GM21390 (cell line): ENCODE measurements around the gene CDCA3.
"Not testable (repeated sequence)": the region's sequence is repeated elsewhere in the genome, so short reads cannot be mapped to it uniquely, and the experiment has no call there.

Source experiments
- ATAC-seq: cut with Tn5 transposase; IDR thresholded peaks from one replicate; pipeline ENCODE4 v1.9.1; 2021; ENCODE audit not compliant: unreplicated experiment

Gene CDCA3

GRCh38 chr12:6872073-6873048 lies 21.3 kb upstream of the CDCA3 start:
- ATAC-seq = no peak

DNA sequence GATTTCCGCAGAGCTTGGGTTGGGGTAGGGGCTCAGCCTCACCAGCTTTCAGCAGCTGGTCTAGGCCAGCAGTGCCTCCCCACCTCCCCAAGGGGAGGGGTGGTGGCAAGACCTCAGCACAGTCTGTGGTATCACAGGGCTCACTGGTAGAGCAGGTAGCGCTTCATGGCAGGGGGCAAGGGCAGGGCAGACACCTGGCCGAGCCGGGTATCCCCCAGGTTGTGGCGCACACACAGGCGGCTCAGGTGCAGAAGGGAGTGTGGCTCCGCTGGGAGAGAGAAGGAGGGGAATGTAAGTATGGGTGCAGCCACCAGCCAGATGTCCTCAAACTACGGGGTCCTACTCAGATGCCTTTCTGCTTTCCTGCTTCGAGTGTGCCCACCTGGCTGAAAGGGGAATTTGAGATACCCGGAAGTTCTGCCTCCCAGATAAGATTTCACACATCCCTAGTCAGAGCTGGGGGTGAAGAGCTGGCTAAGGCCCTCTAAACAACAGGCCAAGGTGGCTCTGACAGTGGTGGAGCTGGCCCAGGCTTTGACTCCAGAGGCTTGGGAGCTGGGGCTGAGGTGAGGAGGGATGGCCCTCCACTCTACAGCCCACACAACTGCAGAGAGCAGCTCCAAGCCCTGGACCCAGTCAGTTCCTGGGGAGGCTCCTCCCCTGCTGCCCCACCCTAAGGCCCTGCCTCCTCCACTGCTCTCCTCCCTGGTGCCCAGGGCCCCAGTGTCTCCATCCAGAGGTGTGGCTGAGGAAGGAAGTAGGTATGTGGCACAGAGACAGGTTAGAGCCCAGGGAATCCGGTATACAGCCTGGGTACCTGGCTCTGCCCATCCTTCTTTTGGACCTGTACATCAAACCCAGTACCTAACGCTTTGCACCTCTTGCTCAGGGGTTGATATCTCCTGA lies 20.2 kb upstream of the CDCA3 start:
- no peak for ATAC-seq

- not testable (repeated sequence) for ATAC-seq
These were observed 19.2 kb upstream of the CDCA3 start for GRCh38 chr12:6870304-6870703.

DNA sequence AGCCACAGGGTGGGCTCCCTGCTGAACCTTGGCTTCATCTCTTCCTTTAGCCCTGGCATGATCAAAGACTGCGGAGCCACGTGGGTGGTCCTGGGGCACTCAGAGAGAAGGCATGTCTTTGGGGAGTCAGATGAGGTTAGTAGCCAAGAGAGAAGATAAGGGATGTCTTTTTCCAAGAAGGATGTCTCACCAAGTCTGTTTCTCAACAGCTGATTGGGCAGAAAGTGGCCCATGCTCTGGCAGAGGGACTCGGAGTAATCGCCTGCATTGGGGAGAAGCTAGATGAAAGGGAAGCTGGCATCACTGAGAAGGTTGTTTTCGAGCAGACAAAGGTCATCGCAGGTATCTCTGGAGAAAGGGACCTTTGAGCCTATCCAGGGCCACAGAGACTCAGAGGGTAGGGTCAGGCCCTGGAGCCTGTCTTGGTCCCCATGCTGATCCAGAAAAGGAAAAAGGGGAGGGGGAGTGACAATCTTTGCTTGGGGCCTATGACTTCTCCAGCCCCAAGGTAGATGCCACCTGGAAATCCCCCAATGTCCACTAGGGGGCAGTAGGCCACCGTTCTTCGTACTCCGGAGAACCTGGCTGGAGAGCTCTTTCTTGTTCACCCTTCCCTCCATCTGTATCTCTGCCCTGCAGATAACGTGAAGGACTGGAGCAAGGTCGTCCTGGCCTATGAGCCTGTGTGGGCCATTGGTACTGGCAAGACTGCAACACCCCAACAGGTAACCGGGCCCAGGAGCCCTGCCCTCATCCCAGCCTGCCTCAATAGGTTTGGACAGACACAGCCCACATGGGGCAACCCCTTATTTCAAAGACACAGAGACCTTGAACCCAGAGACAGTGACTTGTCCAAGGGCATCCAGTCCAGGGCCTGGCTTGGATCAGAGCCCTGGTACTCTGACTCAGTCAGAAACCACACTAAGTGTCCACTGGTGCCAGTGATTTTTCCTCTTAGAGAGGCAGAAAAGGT lies 18.2 kb upstream of the CDCA3 start:
- no peak for ATAC-seq

DNA sequence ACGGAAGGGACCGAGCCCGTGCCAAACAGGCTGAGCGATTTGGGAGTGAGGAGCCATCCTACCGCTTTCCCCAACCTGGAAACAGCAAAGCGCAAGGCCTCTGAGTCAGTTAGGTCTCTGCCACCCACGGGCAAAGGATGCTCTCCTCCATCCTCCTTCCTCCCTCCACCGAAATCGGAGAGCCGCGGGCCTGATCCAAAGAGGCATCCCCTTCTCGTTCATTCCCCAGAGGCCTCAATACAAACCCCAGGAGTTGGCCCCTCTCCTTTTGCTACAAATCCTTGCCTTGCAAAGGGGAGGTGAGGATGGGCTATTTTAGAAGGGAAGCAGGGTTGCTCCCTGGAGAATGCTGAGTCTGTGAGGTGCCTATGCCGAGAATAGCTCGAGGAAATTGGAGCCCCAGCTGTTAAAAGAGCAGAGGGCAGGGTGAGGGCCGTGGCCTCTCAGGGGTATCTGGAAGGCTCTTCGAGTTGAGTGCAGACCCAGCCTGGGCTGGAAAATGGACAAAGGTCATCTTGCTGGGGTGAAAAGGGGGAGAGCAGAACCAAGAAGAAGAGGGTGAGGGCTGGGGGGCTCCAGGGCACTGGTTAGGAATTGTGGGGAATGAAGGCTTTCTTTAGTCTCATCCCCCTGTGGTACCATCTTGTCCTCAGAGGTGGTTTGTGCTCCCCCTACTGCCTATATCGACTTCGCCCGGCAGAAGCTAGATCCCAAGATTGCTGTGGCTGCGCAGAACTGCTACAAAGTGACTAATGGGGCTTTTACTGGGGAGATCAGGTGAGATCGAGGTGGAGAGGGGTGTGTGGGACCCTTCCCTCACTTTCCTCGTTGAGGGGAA lies 17.3 kb upstream of the CDCA3 start:
- ATAC-seq = no peak

DNA sequence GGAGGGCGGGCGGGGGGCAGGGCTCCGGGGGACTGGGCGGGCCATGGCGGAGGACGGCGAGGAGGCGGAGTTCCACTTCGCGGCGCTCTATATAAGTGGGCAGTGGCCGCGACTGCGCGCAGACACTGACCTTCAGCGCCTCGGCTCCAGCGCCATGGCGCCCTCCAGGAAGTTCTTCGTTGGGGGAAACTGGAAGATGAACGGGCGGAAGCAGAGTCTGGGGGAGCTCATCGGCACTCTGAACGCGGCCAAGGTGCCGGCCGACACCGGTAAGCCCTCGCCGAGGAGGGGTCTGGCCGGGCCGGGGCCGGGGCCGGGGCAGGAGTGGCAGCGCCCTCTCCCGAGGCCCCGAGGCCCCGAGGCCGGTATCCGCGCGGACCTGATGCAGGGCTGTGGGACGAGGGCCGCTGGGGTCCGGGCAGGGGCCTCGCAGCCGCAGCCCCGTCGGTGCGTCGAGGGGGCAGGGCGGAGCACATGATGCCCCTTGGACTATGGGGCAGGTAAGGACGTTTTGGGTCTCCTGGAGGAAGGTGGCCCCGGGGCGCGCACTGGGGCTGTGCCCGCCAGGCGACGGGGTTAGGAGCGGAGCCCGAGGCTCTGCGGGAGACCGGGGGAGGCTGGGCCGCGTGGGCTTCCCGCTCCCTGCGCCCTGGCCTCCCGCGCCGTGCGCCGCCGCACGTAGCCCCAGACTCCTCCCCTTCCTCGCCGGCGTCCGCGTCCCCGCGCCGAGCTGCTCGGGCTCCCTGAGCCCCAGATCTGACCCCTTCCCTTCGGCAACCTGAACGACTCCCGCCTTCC lies 16.5 kb upstream of the CDCA3 start, which contains the start of gene TPI1:
TSS of gene TPI1 (plus strand) at position 119 of the 798 bp plus-strand sequence. CDS start at position 155, 36 bp downstream.
- ATAC-seq = peak; percentile 51

- peak; percentile 4 for ATAC-seq
These were observed 15.9 kb upstream of the CDCA3 start for GRCh38 chr12:6866920-6867412.

DNA sequence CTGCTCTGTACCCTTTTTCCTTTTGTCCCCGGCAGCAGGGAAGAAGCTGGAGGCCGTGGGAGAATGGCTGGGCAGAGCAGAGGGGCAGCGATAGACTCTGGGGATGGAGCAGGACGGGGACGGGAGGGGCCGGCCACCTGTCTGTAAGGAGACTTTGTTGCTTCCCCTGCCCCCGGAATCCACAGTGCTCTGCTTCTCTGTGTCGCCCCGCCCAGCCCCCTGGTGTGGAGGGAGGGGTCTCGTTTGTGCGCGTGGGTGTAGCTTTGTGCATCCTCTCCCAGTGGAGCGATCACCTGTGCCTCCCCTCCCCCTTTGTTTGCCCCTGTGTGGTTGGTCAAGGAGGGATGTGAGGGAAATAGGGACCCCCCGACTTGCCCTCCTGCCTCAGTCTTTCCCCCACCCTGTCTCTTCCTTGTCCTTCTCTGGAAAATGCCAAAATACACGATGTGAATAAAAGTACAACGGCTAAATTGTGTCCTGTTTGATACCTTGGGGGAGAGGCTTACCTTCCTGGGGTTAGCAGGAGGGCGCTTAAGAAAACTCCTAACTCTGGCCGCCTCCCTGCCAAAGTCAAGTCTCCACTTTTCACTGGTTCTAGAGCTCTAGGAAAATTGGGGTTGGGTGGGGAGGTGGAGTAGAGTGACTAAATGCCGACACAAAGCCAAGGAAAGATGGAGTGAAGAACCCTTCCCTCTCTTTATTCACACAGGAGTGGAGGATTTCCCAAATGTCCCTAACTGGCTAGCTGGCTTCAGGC lies 15.3 kb upstream of the CDCA3 start:
- no peak for ATAC-seq

GRCh38 chr12:6865307-6865706 lies 14.2 kb upstream of the CDCA3 start:
- ATAC-seq = not testable (repeated sequence)

- no peak for ATAC-seq
These were observed 12.7 kb upstream of the CDCA3 start for GRCh38 chr12:6863586-6864321.

DNA sequence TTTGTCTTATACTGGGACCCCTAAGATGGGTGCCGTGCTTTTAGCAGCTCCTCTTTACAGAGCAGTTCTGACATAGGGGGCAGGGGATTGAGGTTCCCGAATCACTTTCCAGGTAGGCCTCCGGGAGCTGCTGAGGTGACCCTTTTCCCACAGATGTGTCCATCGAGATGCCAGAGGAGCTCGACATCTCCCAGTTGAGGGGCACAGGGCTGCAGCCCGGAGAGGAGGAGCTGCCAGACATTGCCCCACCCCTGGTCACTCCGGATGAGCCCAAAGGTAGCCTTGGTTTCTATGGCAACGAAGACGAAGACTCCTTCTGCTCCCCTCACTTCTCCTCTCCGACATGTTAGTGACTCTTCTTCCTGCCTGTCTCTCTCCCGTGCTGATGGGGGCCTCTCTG lies 11.9 kb upstream of the CDCA3 start:
- ATAC-seq = no peak

DNA sequence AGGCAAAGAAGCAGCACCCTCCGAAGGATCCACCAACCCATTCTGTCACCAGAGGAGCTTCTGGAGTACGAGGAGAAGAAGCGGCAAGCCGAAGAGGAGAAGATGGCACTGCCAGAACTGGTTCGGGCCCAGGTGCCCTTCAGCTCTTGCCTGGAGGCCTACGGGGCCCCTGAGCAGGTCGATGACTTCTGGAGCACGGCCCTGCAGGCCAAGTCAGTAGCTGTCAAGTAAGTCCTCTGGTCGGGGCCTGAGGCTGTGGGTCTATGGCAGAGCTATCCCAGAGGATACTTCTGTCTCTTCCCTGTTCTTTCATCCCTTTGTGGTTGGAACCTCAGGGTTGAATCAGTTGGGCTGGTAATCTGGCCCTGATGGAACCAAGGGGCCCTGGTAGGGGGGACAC lies 10.3 kb upstream of the CDCA3 start:
- ATAC-seq = no peak

DNA sequence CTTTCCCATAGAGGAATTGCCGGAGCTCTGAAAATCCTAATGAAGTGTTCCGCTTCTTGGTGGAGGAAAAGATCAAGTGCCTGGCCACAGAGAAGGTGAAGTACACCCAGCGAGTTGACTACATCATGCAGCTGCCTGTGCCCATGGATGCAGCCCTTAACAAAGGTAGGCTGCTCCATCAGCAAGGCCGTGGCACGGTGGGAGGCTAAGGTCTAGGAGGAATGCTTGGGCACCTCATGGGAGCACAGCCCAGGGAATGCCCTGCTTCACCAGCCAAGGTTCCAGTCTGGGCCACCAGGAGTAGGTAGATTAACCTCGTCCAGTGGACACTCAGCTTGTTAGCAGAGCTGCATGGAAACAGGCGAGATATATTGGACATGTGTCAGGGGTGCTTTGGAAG lies 9.9 kb upstream of the CDCA3 start:
- ATAC-seq = no peak

DNA sequence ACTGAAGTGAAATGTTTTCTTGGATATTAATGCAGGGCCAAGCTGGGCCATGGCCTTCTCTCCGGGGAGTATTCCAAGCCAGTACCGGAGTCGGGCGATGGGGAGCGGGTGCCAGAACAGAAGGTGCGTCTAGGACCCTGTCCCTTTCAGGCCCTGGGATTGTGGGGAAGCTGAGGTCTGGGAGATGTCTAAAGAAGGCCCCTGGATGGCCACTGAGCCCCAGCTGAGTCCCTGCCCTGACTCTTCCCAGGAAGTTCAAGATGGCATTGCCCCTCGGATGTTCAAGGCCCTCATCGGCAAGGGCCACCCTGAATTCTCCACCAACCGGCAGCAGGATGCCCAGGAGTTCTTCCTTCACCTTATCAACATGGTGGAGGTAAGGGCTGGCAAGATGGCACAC lies 9.0 kb upstream of the CDCA3 start:
- ATAC-seq = no peak

DNA sequence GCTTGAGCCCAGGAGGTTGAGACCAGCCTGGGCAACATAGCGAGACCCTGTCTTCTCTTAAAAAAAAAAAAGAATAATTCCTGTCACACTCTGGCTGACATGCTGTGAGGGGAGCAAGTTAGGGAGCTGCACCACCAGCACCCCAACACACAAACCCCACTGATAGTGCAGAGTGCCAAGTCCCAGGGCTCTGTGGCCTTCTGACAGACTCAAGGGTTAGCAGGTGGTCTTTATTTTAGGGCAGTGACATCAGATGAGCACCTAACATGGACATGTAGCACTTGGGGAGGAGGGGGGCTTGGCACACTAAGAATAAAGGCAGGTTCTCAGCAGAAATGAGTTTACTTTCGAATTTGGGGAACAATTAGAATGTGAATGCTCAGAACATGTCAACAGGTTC lies 7.7 kb upstream of the CDCA3 start:
- ATAC-seq = no peak

DNA sequence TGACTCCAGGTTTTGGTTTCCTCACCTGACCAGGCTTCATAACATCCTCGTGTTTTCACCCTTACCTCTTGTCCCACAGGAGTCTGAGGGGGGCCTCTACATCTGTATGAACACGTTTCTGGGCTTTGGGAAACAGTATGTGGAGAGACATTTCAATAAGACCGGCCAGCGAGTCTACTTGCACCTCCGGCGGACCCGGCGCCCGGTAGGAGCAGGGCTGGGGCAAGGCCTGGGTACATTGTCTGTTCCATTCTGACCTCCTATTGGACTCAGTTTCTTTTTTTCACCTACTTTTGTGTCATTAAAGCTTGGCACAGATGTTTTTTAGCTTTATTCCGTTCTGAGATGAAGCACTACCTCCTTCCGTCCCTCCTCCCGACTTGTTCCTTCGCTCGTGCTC lies 4.2 kb upstream of the CDCA3 start:
- ATAC-seq = no peak

DNA sequence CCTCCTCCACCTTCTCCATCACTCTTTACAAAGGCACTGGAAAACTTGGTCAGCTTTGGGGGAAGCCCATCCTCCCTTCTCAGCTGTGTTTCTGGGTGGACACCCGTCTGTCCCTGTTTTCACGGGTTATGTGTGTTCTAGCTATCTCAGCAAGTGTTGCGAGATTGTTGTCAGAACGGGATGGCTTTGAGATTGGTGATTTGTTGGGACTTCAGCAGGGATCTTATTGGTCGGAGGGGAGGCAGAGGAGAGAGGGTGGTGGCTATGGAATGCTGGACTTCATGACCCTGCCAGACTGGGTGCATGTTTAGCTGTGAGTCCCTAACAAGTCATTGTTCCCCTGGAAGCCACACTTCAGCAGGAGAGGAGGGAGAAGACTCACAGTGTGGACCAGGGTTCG lies 3.0 kb upstream of the CDCA3 start:
- ATAC-seq = no peak
